Measurements from ENCODE around the gene CENPT.
A peak's percentile ranks its signal among the peaks of the same experiment; 100 is the strongest.
"Not testable (repeated sequence)": the region's sequence is repeated elsewhere in the genome, so short reads cannot be mapped to it uniquely, and the experiment has no call there.

Gene CENPT

GRCh38 chr16:67846063-67846319, 1.5 kb downstream of the CENPT start:
- no peak for DNase-seq

GRCh38 chr16:67845291-67846062, 2.0 kb downstream of the CENPT start:
- DNase-seq = no peak

- no peak for DNase-seq
Measured at GRCh38 chr16:67844497-67844896, 3.0 kb downstream of the CENPT start.

GRCh38 chr16:67843343-67843765, 4.1 kb downstream of the CENPT start:
- no peak for DNase-seq

- DNase-seq = peak; percentile 41
Measured at GRCh38 chr16:67842509-67843342, 4.8 kb downstream of the CENPT start.

- DNase-seq = peak; percentile 87
Measured at GRCh38 chr16:67841816-67842508, 5.5 kb downstream of the CENPT start, which contains the start of gene THAP11. Gene THAP11, plus strand, starts transcription at chr16:67842320. Its CDS starts 235 bp downstream, at chr16:67842555.

GRCh38 chr16:67841198-67841815, 6.2 kb downstream of the CENPT start:
- DNase-seq = no peak

GRCh38 chr16:67837811-67838210, 9.7 kb downstream of the CENPT start:
- no peak for DNase-seq

- not testable (repeated sequence) for DNase-seq
Measured at GRCh38 chr16:67837190-67837589, 10.3 kb downstream of the CENPT start.

GRCh38 chr16:67834242-67834614, 13.3 kb downstream of the CENPT start:
- DNase-seq = no peak

GRCh38 chr16:67833415-67834241, 13.9 kb downstream of the CENPT start:
- peak; percentile 61 for DNase-seq

- no peak for DNase-seq
Measured at GRCh38 chr16:67833030-67833414, 14.5 kb downstream of the CENPT start.

- no peak for DNase-seq
Measured at GRCh38 chr16:67828651-67829050, 18.8 kb downstream of the CENPT start.

- no peak for DNase-seq
Measured at GRCh38 chr16:67825906-67826305, 21.6 kb downstream of the CENPT start.

- no peak for DNase-seq
Measured at GRCh38 chr16:67825119-67825518, 22.4 kb downstream of the CENPT start.

GRCh38 chr16:67822511-67822910, 25.0 kb downstream of the CENPT start:
- no peak for DNase-seq

GRCh38 chr16:67820608-67821259, 26.8 kb downstream of the CENPT start:
- no peak for DNase-seq

- DNase-seq = no peak
Measured at GRCh38 chr16:67814567-67814966, 32.9 kb downstream of the CENPT start.

GRCh38 chr16:67811899-67812298, 35.6 kb downstream of the CENPT start:
- DNase-seq = no peak

- no peak for DNase-seq
Measured at GRCh38 chr16:67807148-67807682, 40.3 kb downstream of the CENPT start.

- peak; percentile 93 for DNase-seq
Measured at GRCh38 chr16:67806428-67807147, 40.9 kb downstream of the CENPT start, which contains the start of the genes RANBP10 and TSNAXIP1. Gene RANBP10, minus strand, starts transcription at chr16:67806560. Its CDS starts 24 bp downstream, at chr16:67806536. Gene TSNAXIP1, plus strand, starts transcription at chr16:67806889. Its CDS starts 261 bp downstream, at chr16:67807150.

Data from NCI-H510A (cell line).